GM10266 (cell line): ENCODE data around the gene C16orf78.

ENCODE experiments used
- DNase-seq: peaks from one replicate; pipeline ENCODE4 v3.0.0; 2012; ENCODE audit errors: extremely low spot score
- CTCF ChIP-seq: IDR thresholded peaks from 2 replicates; pipeline ENCODE4 v1.5.1; 2012; ENCODE audit warnings: mild to moderate bottlenecking, low read depth; ENCODE audit not compliant: control insufficient read depth, insufficient read depth; ENCODE audit errors: missing control alignments

C16orf78 gene

GRCh38 chr16:49335828-49336227 is 37.8 kb upstream of the C16orf78 start:
- DNase-seq: no peak
- TF ChIP-seq CTCF: no peak

- no peak for DNase-seq
- TF ChIP-seq CTCF: no peak
These were observed 37.0 kb upstream of the C16orf78 start for GRCh38 chr16:49336581-49336980.

DNA sequence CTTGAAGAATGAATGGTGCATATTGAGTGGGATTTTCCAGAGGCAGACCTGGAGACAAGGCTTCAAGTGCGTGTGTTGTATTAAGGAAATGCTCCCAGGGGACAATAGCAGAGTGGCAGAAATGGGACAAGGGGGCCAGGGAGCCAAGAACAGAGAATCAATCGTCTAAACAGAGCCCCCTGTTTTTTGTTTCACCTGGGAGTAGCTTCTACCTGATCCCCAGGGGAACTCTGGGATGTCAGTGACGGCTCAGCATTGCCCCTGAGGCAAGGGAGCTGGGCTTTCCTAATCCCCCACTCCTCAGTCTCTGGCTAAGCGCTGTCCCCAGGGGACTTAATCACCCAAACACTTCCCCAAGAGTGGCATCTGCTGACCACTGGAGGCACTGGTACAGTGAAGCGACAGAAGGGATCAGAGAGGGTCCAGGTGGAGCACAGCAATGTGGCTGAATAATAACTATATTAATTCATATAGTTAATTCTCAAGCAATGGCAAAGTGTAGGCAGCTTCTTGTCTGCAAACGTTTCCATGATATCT is 35.7 kb upstream of the C16orf78 start:
- TF ChIP-seq CTCF: no peak
- no peak for DNase-seq

DNA sequence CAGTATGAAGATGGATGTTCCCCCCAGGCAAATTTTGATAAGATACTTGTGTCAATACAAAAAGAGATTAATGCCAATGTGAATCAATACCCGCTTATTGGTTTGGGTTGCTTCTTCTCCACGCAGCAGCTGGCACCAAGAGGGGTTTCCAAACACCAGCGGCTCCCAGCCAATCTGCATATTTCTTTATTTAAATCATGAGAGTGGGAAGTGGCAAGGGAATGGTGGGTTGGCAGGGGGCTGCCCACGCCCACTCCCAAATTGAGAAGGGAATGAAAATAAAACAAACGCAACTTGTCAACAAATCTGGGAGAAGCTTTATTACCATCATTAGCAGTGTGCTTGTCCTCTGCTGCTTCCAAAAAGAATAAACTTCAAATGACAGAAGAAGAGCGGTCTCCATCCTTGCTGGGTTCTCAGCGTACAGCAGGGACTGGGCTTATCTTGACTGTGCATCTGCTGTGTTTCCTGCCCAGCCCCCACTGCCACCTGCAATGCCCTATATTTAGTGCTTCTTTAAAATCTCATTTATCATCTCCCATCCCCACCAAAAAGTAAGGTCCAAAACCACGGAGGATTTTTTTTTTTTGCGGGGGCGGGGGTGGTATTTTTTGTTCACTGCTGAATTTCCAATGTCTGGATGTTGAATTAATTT is 34.9 kb upstream of the C16orf78 start:
- no peak for DNase-seq
- no peak for TF ChIP-seq CTCF

DNA sequence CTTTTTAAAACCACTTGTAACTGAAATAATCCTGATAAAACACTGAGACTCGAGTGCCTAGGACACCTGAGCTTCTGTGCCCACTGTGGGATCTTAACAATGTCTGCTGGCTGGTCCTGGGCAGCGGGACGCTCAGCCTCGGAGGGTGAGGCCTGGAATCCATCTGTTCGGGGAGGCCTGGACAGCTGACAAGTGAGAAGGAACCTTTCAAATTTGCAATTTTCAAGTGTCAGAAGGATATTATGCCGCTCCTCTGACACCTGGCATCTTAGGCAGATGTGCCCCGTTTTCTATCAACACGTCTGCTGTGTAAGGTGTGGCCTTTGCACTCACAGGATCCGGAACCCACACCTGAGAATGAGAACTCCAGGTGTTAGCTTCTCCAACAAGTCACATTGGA is 33.1 kb upstream of the C16orf78 start:
- no peak for DNase-seq
- TF ChIP-seq CTCF: no peak

GRCh38 chr16:49341706-49342105 is 31.9 kb upstream of the C16orf78 start:
- DNase-seq: no peak
- no peak for TF ChIP-seq CTCF
